CD4-positive, alpha-beta T cell treated with Interleukin-10 for 1 hour (primary cell): ENCODE results near the gene MAGEA9B.
"Not testable (repeated sequence)": the region's sequence is repeated elsewhere in the genome, so short reads cannot be mapped to it uniquely, and the experiment has no call there.

ENCODE experiments used
- DNase-seq: peaks from one replicate; pipeline ENCODE4 v3.0.0-alpha.2; 2020

The MAGEA9B gene

GRCh38 chrX:149570668-149571067 is 16.6 kb downstream of the MAGEA9B start:
- DNase-seq = no peak

DNA sequence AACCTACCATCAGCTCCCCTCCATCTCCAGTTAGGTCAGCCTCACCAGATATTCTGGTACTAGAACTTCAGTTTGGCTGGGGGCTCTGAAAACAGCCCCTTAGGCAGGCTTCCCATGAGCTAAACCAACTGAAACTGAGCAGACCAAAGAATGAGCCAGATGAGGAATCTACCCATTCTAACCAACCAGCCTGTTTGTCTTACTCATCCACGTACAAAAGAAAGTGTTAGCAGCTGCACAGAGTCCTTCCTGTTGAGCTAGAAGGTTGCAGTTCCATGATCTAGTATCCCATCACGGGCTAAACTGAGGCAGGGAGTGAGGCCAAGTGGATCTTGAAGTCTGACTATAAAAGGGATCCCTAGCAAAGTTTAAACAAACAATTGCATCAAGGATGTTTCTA is 17.5 kb downstream of the MAGEA9B start:
- no peak for DNase-seq

GRCh38 chrX:149568701-149569296 is 18.5 kb downstream of the MAGEA9B start:
- no peak for DNase-seq

GRCh38 chrX:149567621-149568417 is 19.4 kb downstream of the MAGEA9B start:
- no peak for DNase-seq

DNA sequence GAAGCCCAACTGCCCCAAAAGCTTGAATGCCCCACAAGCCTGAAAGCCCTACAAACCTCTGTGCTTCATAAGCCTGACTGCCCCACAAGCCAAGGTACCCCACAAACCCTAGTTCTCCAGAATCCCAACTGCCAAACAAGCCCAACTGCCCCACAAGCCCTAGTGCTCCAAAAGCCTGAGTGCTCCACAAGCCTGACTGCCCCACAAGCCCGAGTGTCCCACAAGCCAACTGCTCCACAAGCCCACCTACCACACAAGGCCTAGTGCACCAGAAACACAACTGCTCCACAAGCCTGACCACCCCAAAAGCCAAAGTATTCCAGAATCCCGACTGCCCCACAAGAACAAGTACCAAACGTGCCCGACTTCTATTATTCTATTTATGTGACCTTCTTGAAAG is 23.9 kb downstream of the MAGEA9B start:
- DNase-seq = no peak

GRCh38 chrX:149555251-149555650 is 32.0 kb downstream of the MAGEA9B start:
- DNase-seq = not testable (repeated sequence)

DNA sequence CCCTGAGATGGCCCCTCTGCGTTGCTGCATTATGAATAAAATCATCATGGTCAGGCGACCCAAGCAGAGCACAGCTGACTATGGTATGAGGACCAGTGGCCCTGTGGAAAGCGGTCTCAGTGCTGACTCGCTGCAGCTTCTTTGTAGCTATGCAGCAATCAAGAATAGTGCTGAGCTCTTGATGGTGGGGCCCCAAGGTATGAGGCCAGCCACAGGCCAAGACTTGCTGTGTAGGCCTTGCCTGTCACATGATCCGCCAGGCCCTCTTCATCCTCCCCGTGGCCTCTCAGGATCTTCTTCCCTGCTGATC is 35.4 kb downstream of the MAGEA9B start:
- not testable (repeated sequence) for DNase-seq

- DNase-seq = not testable (repeated sequence)
Observed at GRCh38 chrX:149551245-149551938, 35.9 kb downstream of the MAGEA9B start.

GRCh38 chrX:149550454-149550853 is 36.8 kb downstream of the MAGEA9B start:
- DNase-seq = not testable (repeated sequence)

GRCh38 chrX:149549701-149550100 is 37.6 kb downstream of the MAGEA9B start, which contains the start of gene HSFX3:
Gene HSFX3 (minus strand): TSS chrX:149549924. CDS start chrX:149549852, 72 bp downstream.
- DNase-seq = not testable (repeated sequence)

- DNase-seq = not testable (repeated sequence)
Observed at GRCh38 chrX:149547782-149548181, 39.5 kb downstream of the MAGEA9B start.

DNA sequence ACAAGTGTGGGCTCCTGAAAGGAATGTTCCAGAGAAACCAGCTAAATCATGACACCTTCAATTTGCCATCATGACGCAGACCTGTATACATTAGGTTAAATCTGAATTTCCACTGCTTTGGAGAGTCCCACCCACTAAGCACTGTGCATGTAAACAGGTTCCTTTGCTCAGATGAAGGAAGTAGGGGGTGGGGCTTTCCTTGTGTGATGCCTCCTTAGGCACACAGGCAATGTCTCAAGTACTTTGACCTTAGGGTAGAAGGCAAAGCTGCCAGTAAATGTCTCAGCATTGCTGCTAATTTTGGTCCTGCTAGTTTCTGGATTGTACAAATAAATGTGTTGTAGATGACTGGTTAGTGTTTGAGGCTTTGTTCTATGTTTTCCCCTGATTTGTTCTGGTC is 40.3 kb downstream of the MAGEA9B start:
- DNase-seq = not testable (repeated sequence)

DNA sequence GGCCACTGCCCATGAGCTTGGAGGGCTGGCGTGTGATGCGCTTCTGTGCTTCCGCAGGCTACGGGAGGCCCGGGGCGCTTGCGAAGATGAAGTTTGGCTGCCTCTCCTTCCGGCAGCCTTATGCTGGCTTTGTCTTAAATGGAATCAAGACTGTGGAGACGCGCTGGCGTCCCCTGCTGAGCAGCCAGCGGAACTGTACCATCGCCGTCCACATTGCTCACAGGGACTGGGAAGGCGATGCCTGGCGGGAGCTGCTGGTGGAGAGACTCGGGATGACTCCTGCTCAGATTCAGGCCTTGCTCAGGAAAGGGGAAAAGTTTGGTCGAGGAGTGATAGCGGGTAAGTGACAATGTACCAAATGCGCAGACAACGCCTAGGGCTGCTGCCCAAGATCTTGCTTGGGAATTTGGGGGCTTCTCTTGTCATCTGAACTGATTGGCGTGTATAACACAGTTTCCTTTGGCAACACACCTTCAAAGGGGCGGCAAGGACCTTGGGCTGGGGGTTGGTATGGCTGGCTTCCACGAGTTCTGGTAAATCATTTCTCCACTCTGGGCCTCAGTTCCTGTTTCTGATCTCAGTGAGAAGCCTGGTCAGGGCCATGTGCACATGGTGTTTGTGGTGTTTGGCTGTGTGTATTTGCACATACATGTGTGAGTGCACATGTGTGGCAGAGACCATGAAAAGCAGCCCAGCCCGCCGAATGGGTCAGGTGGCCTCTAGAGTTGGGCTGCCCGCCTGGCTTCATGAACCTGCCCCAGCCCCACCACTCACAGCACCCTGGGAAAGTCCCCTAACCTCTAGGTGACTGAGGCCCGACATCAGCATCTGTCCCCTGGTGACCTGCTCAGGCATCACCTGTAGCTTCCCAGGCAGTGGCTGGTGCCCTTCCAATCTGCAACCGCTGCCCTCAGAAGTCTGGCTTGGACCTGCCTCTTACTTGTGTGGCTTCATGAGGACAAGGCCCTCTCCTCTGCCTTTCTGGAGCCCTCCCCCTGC is 41.4 kb downstream of the MAGEA9B start:
- DNase-seq = not testable (repeated sequence)

DNA sequence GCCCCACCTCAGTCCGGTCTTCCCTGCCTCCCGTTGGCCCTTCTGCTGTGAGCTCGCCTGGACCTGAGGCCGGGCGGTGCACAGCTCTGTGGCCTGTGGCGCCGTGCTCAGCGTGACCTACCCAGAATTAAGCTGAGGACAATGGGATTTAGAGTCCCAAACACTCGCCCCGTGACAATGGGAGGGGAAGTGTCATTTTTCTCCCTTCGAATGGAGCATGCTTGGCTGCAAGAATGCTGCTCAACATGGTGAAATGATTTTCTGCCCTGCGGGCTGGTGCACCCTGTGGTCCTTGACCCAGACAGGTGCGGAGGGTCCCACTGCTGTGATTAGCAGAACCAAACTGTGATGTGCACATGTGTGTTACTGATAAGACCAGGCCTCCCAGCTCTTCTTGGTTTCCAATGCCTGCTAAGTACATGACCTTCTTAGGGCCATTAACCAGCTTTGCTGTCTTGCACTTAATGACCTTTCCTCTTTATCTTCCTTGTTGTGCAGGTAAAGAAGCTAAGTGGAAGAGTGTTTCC is 45.7 kb downstream of the MAGEA9B start:
- no peak for DNase-seq

GRCh38 chrX:149540621-149541520 is 46.4 kb downstream of the MAGEA9B start, which contains the start of gene EOLA1:
Gene EOLA1 (plus strand): TSS chrX:149541012. CDS start chrX:149545631, 4,619 bp downstream.
- peak; percentile 91 for DNase-seq

DNA sequence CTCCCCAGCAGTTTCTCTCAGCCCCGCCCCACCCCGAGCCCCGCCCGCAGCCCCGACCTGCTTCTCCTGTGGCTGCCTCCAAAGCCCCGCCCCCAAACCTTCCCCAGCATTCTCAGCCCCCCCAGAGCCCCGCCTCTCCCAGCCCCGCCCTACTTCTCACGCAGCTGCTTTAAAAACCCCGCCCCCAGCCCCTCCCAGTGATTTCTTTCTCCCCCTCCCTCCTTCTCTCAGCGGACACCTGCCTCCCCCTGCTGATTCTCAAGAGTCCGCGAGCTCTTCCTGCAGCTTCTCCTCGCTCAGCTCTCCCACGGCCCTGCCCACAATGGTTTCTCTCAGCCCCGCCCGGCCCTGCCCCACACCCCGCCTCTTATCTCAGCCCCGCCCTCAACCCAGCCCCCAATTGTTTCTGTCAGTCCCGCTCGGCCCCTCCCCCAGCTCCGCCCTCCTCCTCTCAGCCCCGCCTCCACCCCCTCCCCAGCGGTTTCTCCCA is 47.1 kb downstream of the MAGEA9B start:
- DNase-seq = peak; percentile 90

DNA sequence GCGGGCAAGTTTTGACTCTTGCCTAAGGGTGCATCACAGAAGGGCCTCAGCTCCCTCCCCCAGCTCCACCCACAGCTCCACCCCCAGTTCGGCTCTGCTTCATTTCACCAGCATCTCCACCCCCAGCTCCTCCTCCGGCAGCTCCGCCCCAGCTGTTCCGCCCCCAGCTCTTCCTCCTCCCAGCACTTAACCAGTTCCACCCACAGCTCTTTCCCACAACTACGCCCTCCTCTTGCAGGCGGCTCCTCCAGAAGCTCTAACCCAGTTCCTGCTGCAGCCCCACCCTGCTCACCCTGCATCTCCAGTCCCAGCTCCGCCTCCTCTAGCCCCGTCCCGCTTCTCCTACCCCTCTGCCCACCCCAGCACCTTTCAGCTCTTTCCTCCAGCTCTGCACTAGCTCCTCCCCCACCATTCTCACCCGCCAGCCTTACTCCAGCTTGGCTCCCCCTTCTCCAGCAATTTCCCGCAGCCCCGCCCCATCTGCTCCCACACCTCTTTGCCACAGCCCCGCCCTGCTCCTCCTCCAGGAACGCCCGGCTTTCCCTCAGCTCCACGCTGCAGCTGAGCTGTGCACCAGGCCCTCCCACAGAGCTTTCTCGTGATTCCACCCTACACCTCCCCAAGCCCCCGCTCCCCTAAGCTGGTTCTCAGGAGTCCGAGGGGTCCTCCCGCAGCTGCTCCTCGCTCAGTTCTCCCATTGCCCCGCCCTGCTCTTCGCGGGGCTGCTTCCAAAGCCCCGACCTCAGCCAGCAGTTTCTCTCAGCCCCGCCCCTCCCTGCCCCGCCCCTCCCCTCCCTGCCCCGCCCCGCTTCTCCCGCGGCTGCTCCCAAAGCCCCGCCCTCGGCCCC is 47.8 kb downstream of the MAGEA9B start:
- DNase-seq = peak; percentile 94

GRCh38 chrX:149537474-149537873 is 49.8 kb downstream of the MAGEA9B start:
- not testable (repeated sequence) for DNase-seq

GRCh38 chrX:149534926-149535602 is 52.2 kb downstream of the MAGEA9B start:
- not testable (repeated sequence) for DNase-seq
